Stimulated activated CD4-positive, alpha-beta T cell treated with anti-CD3 and anti-CD28 coated beads, Interleukin-4, amount 100 ng/mL, for 1 hour (primary cell): ENCODE results near the gene RCAN2.
"Not testable (repeated sequence)": the region's sequence is repeated elsewhere in the genome, so short reads cannot be mapped to it uniquely, and the experiment has no call there.

Experiments
- DNase-seq: peaks from one replicate; pipeline ENCODE4 v3.0.0-alpha.2; 2020

Gene RCAN2

GRCh38 chr6:46438245-46438644 is 53.0 kb downstream of the RCAN2 start:
- DNase-seq = no peak

- DNase-seq = no peak
Observed at GRCh38 chr6:46437671-46438221, 53.5 kb downstream of the RCAN2 start.

- no peak for DNase-seq
Observed at GRCh38 chr6:46422619-46423018, 68.6 kb downstream of the RCAN2 start.

GRCh38 chr6:46421939-46422338 is 69.3 kb downstream of the RCAN2 start:
- DNase-seq = no peak

- DNase-seq = no peak
Observed at GRCh38 chr6:46420921-46421638, 70.2 kb downstream of the RCAN2 start.

- no peak for DNase-seq
Observed at GRCh38 chr6:46419576-46420002, 71.7 kb downstream of the RCAN2 start.

- no peak for DNase-seq
Observed at GRCh38 chr6:46414398-46414797, 76.9 kb downstream of the RCAN2 start.

GRCh38 chr6:46412662-46413061 is 78.6 kb downstream of the RCAN2 start:
- DNase-seq = no peak

- no peak for DNase-seq
Observed at GRCh38 chr6:46411456-46412197, 79.6 kb downstream of the RCAN2 start.

- no peak for DNase-seq
Observed at GRCh38 chr6:46410334-46410953, 80.8 kb downstream of the RCAN2 start.

GRCh38 chr6:46407776-46408530 is 83.3 kb downstream of the RCAN2 start:
- DNase-seq = no peak

- no peak for DNase-seq
Observed at GRCh38 chr6:46407246-46407645, 84.0 kb downstream of the RCAN2 start.

GRCh38 chr6:46405620-46406180 is 85.5 kb downstream of the RCAN2 start:
- not testable (repeated sequence) for DNase-seq

GRCh38 chr6:46400898-46401297 is 90.4 kb downstream of the RCAN2 start:
- no peak for DNase-seq

- no peak for DNase-seq
Observed at GRCh38 chr6:46395530-46395929, 95.7 kb downstream of the RCAN2 start.

GRCh38 chr6:46393940-46394337 is 97.3 kb downstream of the RCAN2 start:
- no peak for DNase-seq

- no peak for DNase-seq
Observed at GRCh38 chr6:46393161-46393939, 97.9 kb downstream of the RCAN2 start.

GRCh38 chr6:46392294-46392693 is 99.0 kb downstream of the RCAN2 start:
- DNase-seq = no peak

- DNase-seq = no peak
Observed at GRCh38 chr6:46390153-46390876, 100.9 kb downstream of the RCAN2 start.

GRCh38 chr6:46387728-46388127 is 103.5 kb downstream of the RCAN2 start:
- not testable (repeated sequence) for DNase-seq

GRCh38 chr6:46381579-46381978 is 109.7 kb downstream of the RCAN2 start:
- DNase-seq = no peak
